NAMALWA (cell line): ENCODE data around the gene TRH.
A peak's percentile ranks its signal among the peaks of the same experiment; 100 is the strongest.
"Not testable (repeated sequence)": the region's sequence is repeated elsewhere in the genome, so short reads cannot be mapped to it uniquely, and the experiment has no call there.

Experiments used
- DNase-seq: peaks from one replicate; pipeline ENCODE4 v3.0.0-alpha.2; 2015; ENCODE audit warnings: low spot score

The TRH gene

DNA sequence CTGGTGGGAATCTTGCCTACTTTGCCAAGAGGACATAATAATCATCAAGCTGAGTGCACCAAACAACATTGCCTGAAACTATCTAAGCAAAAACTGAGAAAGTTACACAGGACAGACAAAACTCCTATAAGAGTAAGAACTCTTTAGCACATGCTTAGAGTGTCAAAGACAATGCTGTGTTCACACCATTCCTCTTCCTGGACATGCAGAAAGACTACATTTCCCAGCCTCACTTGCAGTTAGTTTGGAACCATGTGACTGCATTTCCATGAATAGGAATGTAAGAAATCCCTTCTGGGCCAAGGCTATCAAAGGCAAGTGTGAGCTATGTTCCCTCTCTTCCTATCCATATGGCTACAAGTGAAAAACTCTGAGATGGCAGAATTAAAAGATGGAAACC lies 37.6 kb downstream of the TRH start:
- DNase-seq: peak; percentile 39

DNA sequence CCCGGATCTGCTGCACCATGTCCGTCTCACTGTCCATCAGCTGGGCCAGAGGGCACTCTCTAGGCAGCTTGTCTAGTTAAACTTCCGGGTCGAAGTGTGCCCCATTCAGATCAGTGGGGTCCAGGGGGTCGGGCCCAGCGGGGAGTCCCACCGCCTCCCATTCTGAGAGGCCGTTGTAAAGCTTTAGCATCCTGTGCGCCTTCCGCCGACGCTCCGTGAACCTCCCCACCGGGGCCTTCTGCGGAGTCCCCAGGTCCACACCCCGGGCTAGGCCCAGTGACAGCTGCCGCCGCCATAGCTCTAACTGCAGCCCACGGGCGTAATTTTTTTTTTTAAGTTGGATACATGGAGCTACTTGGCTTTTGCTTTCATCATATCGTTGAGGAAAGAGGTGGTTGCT lies 38.7 kb downstream of the TRH start:
- not testable (repeated sequence) for DNase-seq

DNA sequence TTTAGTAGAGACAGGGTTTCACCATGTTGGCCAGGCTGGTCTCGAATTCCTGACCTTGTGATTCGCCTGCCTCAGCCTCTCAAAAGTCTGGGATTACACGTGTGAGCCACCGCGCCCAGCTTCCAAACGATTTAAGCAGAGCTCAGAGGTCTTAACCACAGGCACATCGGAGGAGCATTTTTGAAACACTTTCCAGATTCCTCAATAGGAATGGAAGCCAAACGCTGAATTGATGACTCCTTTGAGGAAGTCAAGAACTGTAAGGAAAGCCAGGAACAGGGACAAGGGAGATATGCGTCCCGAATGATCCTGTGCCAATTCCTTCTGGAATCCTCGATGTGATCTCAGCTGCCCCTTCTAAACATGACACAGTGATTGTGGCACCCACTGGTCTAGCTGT lies 40.0 kb downstream of the TRH start:
- DNase-seq: no peak

DNA sequence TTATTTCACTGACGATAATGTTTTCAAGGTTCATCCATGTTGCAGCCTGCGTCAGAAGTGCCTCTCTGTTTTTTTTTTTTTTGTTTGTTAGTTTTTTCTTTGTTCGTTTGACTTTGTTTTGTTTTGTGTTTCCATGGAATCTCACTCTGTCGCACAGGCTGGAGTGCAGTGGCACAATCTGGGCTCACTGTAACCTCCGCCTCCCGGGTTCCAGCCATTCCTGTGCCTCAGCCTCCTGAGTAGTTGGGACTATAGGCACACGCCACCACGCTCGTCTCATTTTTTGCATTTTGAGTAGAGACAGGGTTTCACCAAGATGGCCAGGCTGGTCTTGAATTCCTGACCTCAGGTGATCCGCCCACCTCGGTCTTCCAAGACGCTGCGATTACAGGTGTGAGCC lies 43.1 kb downstream of the TRH start:
- DNase-seq: not testable (repeated sequence)

DNA sequence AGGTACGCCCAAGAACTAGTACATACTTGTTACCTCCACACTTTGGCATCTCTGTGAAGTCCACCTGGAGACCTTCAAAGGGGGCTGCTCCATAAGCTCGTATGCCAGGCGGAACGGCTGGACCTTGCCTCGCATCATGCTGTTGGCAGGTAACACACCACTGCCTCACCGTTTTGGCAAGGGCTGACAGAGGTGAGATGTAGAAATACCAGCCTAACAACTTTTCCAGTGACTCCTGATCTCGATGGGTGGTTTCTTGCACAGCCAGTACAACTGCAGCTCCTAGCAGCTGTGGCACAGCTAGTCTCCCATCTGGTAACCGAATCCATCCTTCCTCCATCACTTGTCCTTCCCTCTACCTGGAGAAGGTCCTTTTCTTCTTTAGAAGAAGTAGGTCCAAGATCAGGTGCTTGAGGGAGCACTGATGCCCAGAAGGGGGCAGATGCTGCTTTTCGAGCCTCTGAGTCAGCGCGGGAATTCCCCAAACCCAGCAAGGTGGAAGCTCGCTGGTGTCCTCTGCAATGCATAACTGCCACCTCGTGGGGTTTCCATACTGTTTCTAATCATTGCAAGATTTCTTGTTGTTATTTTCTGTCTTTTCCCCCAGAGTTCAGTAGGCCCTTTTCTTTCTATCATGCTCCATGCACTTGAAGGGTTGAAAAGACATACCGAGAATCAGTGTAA lies 51.8 kb downstream of the TRH start:
- DNase-seq: peak; percentile 42

DNA sequence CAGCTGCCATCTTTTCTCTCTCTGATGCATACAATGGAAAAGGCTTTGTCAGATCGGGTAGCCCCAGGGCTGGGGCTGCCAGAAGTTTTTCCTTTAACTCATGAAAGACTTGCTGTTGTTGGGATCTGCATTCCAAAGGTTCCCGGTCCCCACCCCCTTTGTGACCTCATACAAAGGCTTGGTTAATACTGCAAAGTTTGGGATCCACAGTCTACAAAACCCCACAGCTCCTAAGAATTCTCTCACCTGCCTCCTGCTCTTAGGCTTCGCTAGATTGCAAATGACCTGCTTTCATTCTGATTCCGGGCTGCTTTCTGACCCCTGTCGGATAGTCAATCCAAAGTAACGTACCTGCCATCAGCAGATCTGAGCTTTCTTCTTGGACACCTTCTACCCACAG lies 52.9 kb downstream of the TRH start:
- not testable (repeated sequence) for DNase-seq
